ENCODE data around the gene SIRT6.

- TF ChIP-seq CTCF (IDR thresholded peaks at IDR 0.05 in 2 of 3, conservative IDR thresholded peaks at IDR 0.05 in 1 of 3; ENCODE audit: insufficient read depth in 2 of 3, low read depth in 1 of 3, low read length in 3 of 3): no peak
- no peak for TF ChIP-seq PREB (CRISPR knock-in tag; IDR thresholded peaks at IDR 0.05)
- TF ChIP-seq CHD1 (IDR thresholded peaks at IDR 0.05; ENCODE audit: low read length): no peak
- TF ChIP-seq NFYB (IDR thresholded peaks at IDR 0.05; ENCODE audit: extremely low read depth, insufficient read length): no peak
- no peak for TF ChIP-seq GTF3C2 (IDR thresholded peaks at IDR 0.05; ENCODE audit: borderline replicate concordance, extremely low read depth, insufficient read length)
- no peak for TF ChIP-seq REST (IDR thresholded peaks at IDR 0.05; ENCODE audit: borderline replicate concordance)
- no peak for TF ChIP-seq REST (CRISPR knock-in tag; IDR thresholded peaks at IDR 0.05; ENCODE audit: low read depth)
- TF ChIP-seq ZNF311 (CRISPR knock-in tag; IDR thresholded peaks at IDR 0.05): no peak
- no peak for TF ChIP-seq ERF (CRISPR knock-in tag; IDR thresholded peaks at IDR 0.05)
- no peak for TF ChIP-seq CBX3 (IDR thresholded peaks at IDR 0.05; ENCODE audit: borderline replicate concordance in 1 of 2, low read length in 2 of 2)
These were observed 57.7 kb downstream of the SIRT6 start for GRCh38 chr19:4124638-4125037.

All from K562 (cell line).